ENCODE data around the gene C10orf143.
"Not testable (repeated sequence)": the region's sequence is repeated elsewhere in the genome, so short reads cannot be mapped to it uniquely, and the experiment has no call there.

The C10orf143 gene

GRCh38 chr10:130110246-130111112 is at the start of gene C10orf143:
Gene C10orf143 (minus strand): TSS chr10:130110830. CDS start chr10:130110772, 58 bp downstream.
- DNase-seq, result peak; percentile 85

GRCh38 chr10:130159192-130159794 is 48.7 kb upstream of the C10orf143 start:
- DNase-seq, result no peak

- DNase-seq, result no peak
These were observed 35.4 kb upstream of the C10orf143 start for GRCh38 chr10:130146042-130146441.

- no peak for DNase-seq
These were observed 31.2 kb upstream of the C10orf143 start for GRCh38 chr10:130141878-130142277.

GRCh38 chr10:130141460-130141859 is 30.8 kb upstream of the C10orf143 start:
- no peak for DNase-seq

- DNase-seq, result no peak
These were observed 30.4 kb upstream of the C10orf143 start for GRCh38 chr10:130141038-130141437.

GRCh38 chr10:130140425-130140824 is 29.8 kb upstream of the C10orf143 start:
- no peak for DNase-seq

- no peak for DNase-seq
These were observed 27.8 kb upstream of the C10orf143 start for GRCh38 chr10:130138479-130138866.

- DNase-seq, result no peak
These were observed 27.2 kb upstream of the C10orf143 start for GRCh38 chr10:130137659-130138478.

GRCh38 chr10:130137090-130137448 is 26.4 kb upstream of the C10orf143 start:
- DNase-seq, result peak; percentile 6

GRCh38 chr10:130136226-130137089 is 25.8 kb upstream of the C10orf143 start, which contains the start of gene GLRX3:
Gene GLRX3 (plus strand): TSS chr10:130136391. CDS start chr10:130136421, 30 bp downstream.
- peak; percentile 51 for DNase-seq

- no peak for DNase-seq
These were observed 25.1 kb upstream of the C10orf143 start for GRCh38 chr10:130135676-130136225.

GRCh38 chr10:130128922-130129321 is 18.3 kb upstream of the C10orf143 start:
- no peak for DNase-seq

- no peak for DNase-seq
These were observed 17.6 kb upstream of the C10orf143 start for GRCh38 chr10:130128062-130128781.

GRCh38 chr10:130127364-130128061 is 16.9 kb upstream of the C10orf143 start:
- no peak for DNase-seq

- no peak for DNase-seq
These were observed 11.0 kb upstream of the C10orf143 start for GRCh38 chr10:130121486-130122079.

GRCh38 chr10:130117535-130117934 is 6.9 kb upstream of the C10orf143 start:
- not testable (repeated sequence) for DNase-seq

GRCh38 chr10:130116942-130117341 is 6.3 kb upstream of the C10orf143 start:
- DNase-seq, result not testable (repeated sequence)

- DNase-seq, result no peak
These were observed 2.2 kb upstream of the C10orf143 start for GRCh38 chr10:130112821-130113220.

- DNase-seq, result no peak
These were observed 1.2 kb upstream of the C10orf143 start for GRCh38 chr10:130111852-130112180.

All from GF-D8 (cell line).